Inflammatory macrophage treated with lipopolysaccharide for 1 hour (primary cell): ENCODE measurements around the gene GLTP.

ENCODE experiments used
- DNase-seq, 2 donors: peaks; one replicate each; pipeline ENCODE4 v3.0.0-alpha.2; 2020 to 2022

The GLTP gene

DNA sequence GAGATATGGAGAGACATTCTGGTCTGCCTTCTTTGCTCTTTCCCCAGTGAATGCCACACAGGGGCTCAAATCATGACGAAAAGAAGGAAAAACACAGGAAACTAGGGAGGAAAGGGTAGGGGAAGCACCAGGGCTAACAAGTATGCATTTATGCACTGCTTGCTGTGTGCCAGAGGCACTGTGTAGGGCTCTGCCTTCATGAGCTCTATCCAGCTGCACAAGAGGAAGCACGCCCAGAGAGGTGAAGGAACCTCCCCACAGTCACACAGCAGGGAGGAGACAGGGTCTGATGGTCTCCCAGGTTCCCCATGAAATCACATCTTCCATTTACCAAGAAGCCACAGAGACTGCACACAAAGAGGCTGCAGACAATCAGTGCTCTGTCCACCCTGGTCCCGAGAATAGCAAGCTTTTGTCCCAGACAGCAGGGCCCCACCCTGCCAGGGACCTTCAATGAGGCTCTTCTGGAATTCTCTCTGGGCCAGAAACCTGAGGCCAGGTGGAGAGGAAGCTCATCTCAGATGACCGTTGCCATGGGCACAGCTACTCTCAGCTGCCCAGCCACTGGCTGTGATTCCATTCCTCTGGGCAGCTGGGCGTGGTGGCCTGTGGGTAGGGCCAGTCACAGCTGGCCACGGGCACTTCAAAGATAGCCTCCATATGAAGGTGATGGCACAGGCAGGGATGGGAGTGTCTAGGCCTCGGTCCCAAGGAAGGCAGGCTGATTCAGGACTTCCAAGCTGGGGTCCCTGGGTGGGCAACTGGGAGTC lies 39.9 kb downstream of the GLTP start:
- no peak for DNase-seq

DNA sequence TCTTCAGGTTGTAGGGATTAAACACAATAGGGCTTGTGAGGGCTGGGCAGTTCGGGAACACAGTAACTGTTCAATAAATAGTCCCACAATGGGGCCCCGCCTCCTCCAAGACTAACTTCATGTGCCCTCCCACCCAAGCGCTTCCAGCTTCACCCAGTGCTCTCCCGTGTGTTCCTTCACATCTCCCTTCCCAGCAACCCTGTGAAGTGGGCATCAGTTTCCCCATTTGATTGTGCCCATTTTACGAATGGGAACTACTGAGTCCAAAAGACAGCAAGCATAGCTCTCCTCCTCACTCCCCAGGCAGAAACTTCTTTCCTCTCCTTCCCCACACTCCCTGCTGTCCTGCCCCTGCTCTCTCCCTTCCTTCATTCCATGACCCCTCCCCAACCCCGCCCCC lies 40.9 kb downstream of the GLTP start:
- no peak for DNase-seq

DNA sequence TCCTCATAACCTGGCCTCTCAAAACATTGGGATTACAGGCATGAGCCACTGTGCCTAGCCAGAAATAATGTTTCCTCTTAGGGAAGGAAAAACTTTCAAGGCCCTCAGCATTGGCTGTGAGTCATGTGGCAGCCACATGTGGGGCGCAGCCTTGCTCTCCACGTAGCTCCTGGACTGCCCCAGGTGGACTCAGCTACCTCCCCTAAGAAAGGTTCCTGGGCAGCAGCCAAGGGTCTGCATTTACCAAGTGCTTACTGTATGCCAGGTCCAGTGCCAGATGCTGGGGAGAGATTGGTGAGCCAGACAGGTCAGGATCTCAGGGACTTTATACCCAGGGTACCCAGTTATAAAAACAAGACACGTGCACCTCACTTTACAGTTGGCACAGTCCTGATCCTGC lies 43.4 kb downstream of the GLTP start:
- DNase-seq: no peak

DNA sequence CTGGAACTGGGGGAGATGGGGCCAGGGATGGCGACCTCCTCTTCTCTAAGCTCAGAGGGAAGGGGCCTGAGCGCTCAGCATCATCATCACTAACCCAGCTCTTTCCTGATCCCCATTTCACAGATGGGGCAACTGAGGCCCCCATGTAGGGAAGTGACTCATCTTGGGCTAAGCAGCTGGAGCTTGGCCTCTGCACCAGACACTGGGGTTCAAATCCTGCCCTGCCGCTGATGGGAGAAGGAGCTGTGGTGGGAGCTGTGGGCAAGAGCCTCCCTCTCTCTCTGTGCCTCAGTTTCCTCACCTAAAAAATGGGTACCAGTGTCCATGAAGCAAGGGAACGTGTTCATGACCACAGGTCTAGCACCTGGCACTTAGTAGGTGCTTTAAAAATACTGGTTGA lies 44.5 kb downstream of the GLTP start:
- no peak for DNase-seq

DNA sequence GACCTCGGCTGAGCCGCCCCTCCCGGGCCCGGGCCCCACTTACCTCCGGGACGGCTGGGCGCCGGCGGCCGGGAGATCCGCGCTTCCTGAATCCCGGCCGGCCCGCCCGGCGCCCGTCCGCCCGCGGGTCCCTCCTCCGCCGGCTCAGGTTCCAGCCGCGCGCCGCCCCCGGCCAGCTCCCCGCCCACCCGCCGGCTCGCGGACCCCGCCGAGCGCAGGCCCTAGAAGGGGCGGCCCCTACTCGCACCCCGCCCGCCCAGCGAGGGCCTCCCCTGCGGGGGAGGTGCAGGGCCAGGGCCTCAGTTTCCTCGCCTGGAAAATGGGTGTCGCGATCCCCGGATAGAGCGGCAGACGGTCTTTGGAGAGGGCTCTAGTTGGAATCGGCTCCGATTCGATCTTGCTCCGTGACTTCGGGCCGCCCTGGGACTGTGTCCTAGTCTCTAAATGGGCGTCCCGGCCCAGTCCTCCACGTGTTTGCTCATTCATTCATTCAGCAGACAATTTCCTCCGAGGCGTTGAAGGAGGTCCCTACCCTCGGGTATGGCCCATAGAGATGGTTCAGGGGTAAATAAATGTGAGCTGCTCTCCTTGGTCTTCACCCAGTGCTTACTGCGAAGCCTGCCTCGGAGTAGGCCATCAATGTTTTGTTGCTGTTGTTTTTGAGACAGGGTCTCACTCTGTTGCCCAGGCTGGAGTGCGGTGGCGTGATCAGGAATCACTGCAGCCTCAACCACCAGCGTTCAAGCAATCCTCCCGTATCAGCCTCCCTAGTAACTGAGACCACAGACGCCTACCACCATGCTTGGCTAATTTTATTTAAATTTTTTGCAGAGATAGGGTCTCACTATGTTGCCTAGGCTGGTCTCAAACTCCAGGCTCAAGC lies 46.8 kb downstream of the GLTP start, which contains the start of gene TRPV4:
TRPV4 (minus strand) TSS at position 92 of the 883 bp plus-strand sequence. CDS start 18,602 bp downstream, outside the sequence.
- no peak for DNase-seq

DNA sequence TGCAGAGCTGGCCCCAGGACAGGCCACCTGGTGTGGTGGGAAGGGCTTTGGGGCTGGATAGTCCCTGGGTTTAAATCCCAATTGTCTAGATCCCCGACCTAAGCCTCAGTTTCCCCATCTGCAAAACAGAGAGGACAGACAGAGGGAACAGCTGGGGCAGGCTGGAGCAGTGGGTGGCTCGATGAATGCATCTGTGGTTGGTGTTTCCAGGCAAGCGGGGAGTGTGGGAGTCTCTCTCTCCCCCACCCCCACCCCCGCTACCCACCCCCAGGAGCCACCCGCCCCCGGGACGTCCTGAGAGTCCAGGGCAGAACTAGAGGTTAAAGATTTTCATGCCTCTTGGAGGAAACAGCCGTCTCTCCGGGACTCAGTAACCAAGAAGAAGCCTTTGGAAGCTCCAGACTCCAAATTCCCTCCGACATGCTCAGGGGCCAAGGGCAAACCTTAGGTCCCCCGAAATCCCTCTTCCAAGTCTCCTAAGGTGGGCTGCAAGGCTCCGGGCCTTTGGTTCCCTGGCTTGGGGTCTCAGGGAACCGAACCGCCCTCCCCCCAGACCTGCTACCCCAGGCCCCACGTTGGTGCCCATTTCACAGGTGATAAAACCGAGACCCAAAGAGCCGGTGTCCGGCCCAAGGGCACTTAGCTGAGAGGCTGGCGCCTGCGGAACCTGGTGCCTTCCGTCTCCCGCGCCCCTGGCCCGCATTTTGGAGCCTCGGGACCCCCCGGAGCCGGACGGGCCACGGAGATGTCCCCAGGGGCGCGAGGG lies 47.6 kb downstream of the GLTP start:
- no peak for DNase-seq

DNA sequence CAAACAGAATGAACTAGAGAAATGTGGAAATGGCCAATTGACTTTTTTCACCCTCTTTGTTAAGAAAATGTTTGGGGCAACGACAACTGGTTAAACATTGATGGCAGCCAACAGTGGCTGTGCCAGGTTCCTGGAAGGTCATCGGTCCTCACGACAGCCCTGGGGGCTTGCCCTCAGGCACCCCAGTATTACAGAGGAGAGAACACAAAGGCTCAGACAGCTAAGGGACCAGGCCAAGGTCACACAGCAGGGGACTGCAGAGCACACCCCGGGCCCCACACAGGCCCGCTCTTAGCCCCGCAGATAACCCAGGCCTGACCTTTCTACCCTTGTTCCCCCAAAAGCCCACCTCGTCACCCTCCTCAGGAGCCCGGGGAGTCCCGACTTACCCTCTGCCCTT lies 48.4 kb downstream of the GLTP start:
- no peak for DNase-seq

DNA sequence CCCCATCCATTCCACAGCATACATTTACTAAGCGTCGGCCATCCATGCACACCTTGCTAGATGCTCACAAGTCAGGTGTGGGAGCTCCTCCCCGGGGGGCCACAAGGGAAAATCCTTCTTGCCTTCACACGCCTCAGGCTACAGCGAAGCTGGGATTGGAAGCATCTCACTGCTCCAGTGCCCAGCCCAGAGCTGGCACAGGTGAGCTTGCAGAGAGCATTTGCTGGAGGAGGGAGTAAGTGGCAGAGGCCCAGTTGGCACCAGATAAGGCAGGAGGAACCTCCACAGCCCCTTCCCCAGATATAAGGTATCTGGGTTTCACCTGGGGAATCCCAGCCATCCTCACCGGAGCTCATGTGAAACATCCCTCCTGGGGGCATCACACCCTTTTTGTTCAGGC lies 49.0 kb downstream of the GLTP start:
- no peak for DNase-seq

DNA sequence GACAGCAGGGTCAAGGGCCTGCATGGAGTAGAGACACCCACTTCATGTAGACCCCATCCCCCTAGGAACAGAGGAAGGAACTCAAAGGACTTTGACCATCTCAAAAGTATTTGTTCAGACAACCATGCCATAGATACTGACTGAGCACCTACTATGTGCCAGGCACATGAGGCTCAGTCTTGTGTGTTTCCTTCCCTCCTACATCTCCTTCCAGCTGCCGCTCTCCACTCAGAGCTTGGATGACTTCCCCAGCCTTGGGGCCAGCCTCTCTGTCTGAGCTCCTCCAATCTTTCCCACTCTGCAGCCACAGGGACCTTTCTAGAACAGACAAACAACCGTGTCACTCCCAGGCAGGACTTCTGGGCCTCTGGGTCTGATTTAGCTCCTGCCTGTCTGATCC lies 49.6 kb downstream of the GLTP start:
- DNase-seq: no peak

DNA sequence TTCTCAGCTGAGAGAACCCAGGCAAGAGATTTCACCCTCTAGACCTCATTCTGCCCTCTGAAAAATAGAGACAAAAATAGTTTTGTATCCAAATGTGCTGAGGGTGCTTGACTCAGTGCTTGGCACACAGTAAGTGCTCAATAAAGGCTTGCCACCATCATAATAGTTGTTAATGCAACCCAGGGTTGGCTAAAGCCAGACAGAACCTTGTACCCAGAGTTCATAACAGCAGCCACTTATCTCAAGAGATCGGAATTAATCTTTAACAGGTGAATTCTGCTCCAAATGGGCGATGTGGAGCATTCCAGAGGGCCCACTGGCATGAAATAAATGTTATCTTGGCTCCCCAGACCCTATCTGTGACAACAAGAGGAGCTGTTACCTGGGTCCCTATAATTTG lies 50.1 kb downstream of the GLTP start:
- DNase-seq: no peak

DNA sequence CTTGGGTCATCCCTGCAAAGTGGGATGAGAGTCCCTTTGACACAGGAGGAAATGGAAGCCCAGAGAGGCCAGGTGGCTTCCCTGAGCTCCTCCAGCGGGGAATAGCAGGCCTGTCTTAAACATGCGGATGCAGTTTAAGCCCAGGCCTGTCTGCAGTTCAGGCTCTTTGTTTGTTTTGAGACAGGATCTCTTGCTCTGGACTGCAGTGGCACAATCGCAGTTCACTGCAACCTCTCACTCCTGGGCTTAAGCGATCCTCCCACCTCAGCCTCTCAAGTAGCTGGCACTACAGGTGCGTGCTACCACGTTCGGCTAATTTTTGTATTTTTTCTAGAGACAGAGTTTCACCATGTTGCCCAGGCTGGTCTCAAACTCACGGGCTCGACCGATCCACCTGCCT lies 50.7 kb downstream of the GLTP start:
- no peak for DNase-seq

DNA sequence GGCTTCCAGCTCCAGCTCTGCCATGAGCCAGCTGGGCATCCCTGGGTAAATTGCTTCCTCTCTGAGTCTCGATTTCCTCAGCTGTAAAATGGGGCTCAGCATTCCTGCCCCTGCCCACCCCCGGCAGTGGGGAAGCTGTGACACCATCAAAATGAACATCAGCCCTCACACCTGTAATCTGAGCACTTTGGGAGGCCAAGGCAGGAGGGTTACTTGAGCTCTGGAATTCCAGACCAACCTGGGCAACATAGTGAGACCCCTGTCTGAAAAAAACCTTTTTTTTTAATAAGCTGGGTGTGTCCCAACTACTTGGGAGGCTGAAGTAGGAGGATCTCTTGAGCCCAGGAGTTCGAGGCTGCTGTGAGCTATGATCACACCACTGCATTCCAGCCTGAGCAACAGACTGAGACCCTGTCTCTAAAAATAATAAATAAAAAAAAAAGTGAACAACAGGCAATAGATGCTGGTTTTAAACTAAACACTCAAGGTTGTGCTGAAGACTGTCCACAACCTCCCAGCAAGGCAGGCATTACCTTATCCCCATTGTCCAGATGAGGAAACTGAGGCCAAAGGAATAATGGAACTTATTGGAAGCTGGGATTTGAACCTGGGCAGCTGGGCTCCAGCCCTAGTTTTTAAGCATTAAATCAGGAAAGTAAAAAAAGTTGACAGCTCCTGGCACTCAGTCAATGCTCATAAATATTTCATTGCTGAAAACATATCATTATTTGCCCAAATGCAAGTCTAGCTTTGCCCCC lies 51.4 kb downstream of the GLTP start:
- DNase-seq: no peak

DNA sequence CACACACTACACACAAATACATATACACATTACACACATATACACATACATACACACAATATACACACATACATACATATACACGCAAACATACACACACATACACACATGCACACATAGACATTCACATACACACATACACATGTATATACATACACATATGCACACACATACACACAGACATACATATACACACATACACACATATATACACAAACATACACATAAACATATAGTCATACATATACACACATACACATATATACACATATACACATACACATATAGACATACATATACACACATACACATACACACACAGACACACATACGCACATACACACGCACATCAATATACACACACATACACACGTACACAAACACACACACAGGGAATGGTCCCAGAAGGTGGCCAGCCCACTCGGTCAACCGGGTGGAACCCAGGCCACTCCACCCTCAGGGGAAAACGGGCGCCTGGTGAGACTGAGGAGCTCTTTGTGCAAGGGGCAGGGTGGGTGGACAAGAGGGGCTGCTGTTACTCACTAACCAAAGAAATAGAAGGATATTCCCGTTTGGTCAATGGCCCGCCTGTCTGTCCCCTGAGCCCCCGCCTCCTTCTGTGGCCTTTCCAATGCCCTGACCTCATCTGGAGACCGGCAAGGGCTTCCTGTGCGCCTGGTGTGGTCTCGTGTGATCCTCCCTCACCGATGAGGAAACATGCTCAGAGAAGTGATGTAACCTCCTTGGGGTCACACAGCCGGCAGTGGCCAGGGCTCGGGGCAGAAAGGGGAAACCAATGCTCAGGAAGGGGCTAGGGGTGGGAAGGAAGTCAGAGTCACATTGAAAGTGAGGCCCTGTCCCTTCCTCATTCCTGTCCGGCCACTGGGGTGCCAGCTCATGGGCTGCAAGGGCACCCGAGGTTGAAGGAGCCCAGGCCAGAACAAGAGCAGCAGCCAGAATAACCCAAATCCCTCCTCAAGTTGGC lies 52.5 kb downstream of the GLTP start:
- DNase-seq: peak; percentile 97 to 99

DNA sequence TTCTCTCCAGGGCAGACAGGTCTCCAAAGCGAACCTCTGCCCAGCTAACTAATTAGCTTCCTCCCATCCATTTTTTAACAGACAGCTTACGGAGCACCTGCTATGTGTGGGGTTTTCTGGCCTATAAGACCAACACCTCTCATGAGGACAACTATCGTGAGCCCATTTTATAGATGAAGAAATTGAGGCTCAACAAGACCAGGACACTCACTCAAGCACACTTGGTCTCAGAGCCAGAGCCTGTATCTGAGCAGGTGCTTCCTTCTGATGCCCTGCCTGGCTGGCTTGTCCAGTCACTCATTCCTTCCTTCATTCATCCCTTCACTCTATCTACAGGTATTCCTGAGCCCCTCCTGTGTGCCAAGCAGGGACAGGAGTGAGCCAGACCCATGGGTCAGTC lies 53.3 kb downstream of the GLTP start:
- no peak for DNase-seq

DNA sequence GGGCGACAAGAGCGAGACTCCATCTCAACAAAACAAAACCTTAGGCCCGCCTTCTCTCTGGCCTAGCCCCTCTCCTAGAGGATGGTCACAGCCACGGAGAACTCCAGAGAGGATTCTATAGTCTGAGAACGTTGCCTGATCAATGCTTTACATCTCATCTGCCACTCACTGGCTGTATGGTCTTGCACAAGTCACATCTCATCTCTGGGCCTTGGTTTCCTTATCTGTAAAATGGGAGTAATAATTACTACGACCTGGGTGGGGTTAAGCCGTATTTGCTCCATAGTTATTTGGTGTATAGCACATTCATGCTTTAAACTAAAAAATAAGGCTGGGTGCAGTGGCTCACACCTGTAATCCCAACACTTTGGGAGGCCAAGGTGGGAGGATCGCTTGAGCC lies 55.6 kb downstream of the GLTP start:
- DNase-seq: no peak

DNA sequence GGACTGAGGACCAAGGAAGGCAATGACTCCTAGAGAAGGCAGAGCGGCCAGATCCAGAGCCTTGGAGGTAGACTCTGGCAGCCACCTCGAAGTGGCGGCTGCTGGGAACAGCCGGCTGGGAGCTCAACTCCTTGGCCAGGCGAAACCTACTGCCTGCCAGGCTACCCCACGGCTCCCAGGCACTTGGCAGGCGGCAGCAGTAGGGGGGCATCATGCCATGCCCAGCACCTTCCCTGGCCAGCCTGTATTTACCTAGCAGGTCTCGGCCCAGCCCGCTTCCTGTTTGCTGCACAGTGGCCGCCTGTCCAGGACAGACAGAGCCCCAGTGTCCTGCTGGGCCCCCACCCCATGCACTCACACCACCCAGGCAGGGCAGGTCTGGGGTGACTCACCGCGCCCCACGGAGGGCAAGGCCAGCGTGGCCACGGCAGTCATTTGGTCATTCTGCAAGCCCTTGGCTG lies 57.4 kb downstream of the GLTP start:
- no peak for DNase-seq

DNA sequence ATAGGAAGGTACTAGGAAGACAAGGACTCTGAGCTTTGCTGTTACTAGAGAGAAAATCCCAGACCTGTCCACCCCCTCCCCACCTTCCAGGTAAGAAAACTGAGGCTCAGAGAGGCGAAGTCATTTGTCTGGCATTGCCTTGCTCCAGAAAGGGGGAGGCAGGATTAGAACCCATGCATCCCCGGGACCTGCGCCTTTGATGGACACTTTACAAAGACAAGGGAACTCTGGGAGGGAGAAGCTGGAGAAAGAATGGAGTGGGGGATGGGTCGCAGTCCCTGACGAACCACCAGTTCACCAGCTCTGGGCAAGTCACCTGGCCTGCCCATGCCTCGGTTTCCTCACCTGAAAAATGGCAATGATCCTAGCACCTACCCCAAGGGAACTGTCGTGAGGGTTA lies 57.9 kb downstream of the GLTP start:
- no peak for DNase-seq

DNA sequence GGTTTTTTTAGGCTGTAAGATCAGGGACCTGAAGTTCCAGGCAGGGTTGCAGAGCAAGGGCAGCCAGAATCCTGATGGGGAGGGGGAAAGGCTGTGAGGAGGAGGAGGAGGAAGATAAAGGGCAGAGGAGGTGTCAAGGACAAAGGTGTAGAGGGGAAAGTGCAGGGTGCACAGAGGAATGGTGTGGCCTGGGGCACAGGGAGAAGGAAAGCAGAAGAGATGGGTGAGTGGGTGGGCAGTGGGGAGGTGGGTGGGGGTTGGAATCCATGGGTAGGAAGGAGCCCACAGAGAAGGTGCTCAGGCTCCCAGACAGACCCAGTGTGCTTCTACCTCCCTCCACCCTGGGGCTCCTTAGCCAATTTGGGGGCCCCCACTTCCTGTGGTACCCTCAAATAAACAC lies 58.4 kb downstream of the GLTP start:
- no peak for DNase-seq

DNA sequence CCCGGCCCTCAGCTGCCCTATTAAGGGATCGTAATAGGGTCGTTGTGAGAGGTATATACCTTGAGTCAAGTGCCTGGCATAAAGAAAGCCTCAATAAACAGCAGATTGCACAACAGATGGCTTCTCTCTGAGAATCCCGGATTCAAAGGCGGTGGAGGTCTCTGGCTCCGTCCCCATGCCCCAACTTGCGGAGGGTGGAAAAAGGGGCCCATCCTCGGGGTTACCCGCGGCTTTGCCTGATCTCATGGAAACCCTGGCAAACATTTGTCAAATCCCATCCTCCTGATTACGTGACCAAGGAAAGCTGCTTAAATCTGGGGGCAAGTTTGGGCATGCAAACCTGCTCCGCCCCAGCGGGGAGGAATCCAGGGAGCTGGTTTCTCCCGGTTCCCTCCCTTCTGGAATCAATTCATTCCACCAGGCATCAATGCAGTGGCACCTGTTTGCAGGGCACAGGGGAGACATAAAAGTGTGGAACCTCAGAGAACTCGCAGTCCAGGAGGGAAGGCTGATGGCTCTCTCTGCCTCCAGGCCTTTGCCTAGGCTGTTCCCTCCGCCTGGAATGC lies 59.4 kb downstream of the GLTP start:
- DNase-seq: no peak

DNA sequence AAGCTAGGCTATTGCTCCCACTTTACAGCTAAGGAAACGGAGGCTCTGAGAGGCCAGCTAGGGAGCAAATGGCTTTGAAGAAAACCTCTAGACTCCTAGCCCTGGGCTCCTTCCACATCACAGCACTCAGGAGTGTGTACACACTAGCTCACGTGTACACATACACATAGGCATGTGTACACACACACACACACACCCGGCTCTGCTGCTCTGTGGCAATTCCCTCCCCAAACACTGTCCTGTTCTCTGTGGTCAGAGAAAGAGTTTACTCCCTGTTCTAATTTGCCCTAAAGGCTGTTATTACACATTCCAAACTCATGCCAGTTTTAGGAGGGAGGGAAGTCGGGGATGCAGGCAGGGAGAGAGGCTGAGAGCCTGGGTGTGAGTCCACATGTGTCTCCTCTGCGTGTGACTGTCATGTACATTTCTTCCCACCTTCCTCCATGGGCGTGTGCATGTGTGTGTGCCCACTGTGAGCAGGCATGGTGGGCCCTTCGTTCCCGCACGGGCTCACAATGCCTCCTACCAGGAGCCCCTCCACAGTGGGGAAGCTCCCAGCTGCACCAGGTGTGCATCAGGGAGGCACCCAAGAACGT lies 61.3 kb downstream of the GLTP start:
- DNase-seq: no peak

DNA sequence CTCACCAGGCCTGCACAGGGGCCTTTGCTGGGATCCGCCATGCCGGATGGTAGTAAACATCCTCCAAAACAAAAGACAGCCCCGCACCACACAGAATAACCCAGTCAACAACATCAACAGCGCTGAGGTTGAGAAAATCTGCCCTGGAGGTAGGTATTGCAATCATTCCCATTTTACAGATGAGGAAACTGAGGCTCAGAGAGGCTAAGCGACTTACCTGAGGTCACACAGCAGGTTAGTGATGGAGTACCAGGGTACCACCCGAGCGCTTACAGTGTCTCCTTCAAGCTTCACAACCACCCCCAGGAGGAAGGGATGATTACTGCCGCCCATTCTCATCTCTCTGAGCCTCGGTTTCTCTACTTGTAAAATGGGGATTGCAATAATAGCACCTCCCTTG lies 62.1 kb downstream of the GLTP start:
- DNase-seq: no peak
